Putamen (tissue), 1 donor: ENCODE measurements around the gene ST6GALNAC1.
"Not testable (repeated sequence)": the region's sequence is repeated elsewhere in the genome, so short reads cannot be mapped to it uniquely, and the experiment has no call there.

Source experiments
- DNase-seq: peaks from one replicate; pipeline ENCODE4 v3.0.0-alpha.2; 2016; ENCODE audit warnings: low spot score

ST6GALNAC1 gene

GRCh38 chr17:76612465-76612864, 31.1 kb downstream of the ST6GALNAC1 start:
- no peak for DNase-seq

- DNase-seq, result no peak
Measured at GRCh38 chr17:76611758-76612157, 31.8 kb downstream of the ST6GALNAC1 start.

- not testable (repeated sequence) for DNase-seq
Measured at GRCh38 chr17:76611080-76611749, 32.3 kb downstream of the ST6GALNAC1 start.

GRCh38 chr17:76606685-76607084, 36.9 kb downstream of the ST6GALNAC1 start:
- not testable (repeated sequence) for DNase-seq

GRCh38 chr17:76601065-76601464, 42.5 kb downstream of the ST6GALNAC1 start:
- DNase-seq, result no peak

- no peak for DNase-seq
Measured at GRCh38 chr17:76599694-76600460, 43.7 kb downstream of the ST6GALNAC1 start.

GRCh38 chr17:76598004-76598439, 45.5 kb downstream of the ST6GALNAC1 start:
- DNase-seq, result peak; percentile 73

- no peak for DNase-seq
Measured at GRCh38 chr17:76597156-76598003, 46.2 kb downstream of the ST6GALNAC1 start.

GRCh38 chr17:76594690-76595089, 48.9 kb downstream of the ST6GALNAC1 start:
- no peak for DNase-seq

GRCh38 chr17:76593959-76594358, 49.6 kb downstream of the ST6GALNAC1 start:
- DNase-seq, result no peak

- no peak for DNase-seq
Measured at GRCh38 chr17:76593384-76593826, 50.2 kb downstream of the ST6GALNAC1 start.

- DNase-seq, result no peak
Measured at GRCh38 chr17:76588182-76588581, 55.4 kb downstream of the ST6GALNAC1 start.

GRCh38 chr17:76586741-76587487, 56.6 kb downstream of the ST6GALNAC1 start:
- DNase-seq, result no peak

GRCh38 chr17:76585649-76586593, 57.6 kb downstream of the ST6GALNAC1 start, which contains the start of gene ST6GALNAC2:
TSS of gene ST6GALNAC2 (minus strand) at chr17:76585860. CDS start at chr17:76585808, 52 bp downstream.
- no peak for DNase-seq

GRCh38 chr17:76585033-76585648, 58.4 kb downstream of the ST6GALNAC1 start:
- no peak for DNase-seq

GRCh38 chr17:76584427-76585032, 59.0 kb downstream of the ST6GALNAC1 start:
- DNase-seq, result no peak

- no peak for DNase-seq
Measured at GRCh38 chr17:76582660-76583059, 60.9 kb downstream of the ST6GALNAC1 start.

GRCh38 chr17:76581515-76581914, 62.0 kb downstream of the ST6GALNAC1 start:
- DNase-seq, result no peak

GRCh38 chr17:76579281-76579680, 64.3 kb downstream of the ST6GALNAC1 start:
- no peak for DNase-seq
